H1 (cell line): ENCODE measurements around the gene DCUN1D4. TPM values are rescaled to one million over a fixed set of nuclear protein-coding genes. Genes with fewer than 3 reads are reported as not detected.

Source experiments
- BCL11A ChIP-seq, 2 experiments: IDR thresholded peaks; one replicate each; pipeline ENCODE4 v1.6.1; 2011; ENCODE audit warnings: low read depth in 2 of 2, low read length in 2 of 2, mild to moderate bottlenecking in 2 of 2
- CBX5 ChIP-seq: fragments of 300-800, 300-1000 bp; sonication (generic); IDR thresholded peaks from 2 replicates; pipeline ENCODE4 v1.7.1; 2016; ENCODE audit warnings: antibody characterized with exemption, low read length, low read depth
- GABPA ChIP-seq: IDR thresholded peaks from 2 replicates; pipeline ENCODE4 v1.6.1; 2011; ENCODE audit warnings: mild to moderate bottlenecking, low read length, moderate library complexity, borderline replicate concordance; ENCODE audit not compliant: insufficient read depth
- HDAC6 ChIP-seq: IDR thresholded peaks from one replicate; pipeline ENCODE4 v1.7.1; 2012; ENCODE audit warnings: low read depth, mild to moderate bottlenecking, inconsistent platforms, low read length, moderate library complexity
- KDM1A ChIP-seq: fragments of 200-600, 300-600 bp; sonication (generic); IDR thresholded peaks from 2 replicates; pipeline ENCODE4 v1.7.1; 2016; ENCODE audit warnings: mild to moderate bottlenecking, low read length, borderline replicate concordance
- RFX5 ChIP-seq: IDR thresholded peaks from 2 replicates; pipeline ENCODE4 v1.6.1; 2011; ENCODE audit warnings: low read depth, low read length, improper control_type of control experiment, borderline replicate concordance
- SIN3A ChIP-seq, 2 experiments: IDR thresholded peaks in 1 of 2; conservative IDR thresholded peaks in 1 of 2; 2 replicates each; pipeline ENCODE4 v1.6.1; 2011 to 2012; ENCODE audit warnings: low read length in 2 of 2, improper control_type of control experiment in 1 of 2, low read depth in 1 of 2, mild to moderate bottlenecking in 1 of 2
- USF2 ChIP-seq: IDR thresholded peaks from 2 replicates; pipeline ENCODE4 v1.6.1; 2011; ENCODE audit warnings: low read length, improper control_type of control experiment
- polyA plus RNA-seq, 7 experiments: library from polyadenylated mRNA; depleted of rRNA in 3 of 7; stranded (reverse) in 5 of 7; unstranded in 2 of 7; fragments of >200 nt in 5 of 7; fragments of 200-250 nt in 2 of 7; gene quantifications; 1 replicate in 5 of 7; 2 replicates in 1 of 7; 4 replicates in 1 of 7; pipeline versions ENCODE4 v1.2.1 to v1.2.3, GENCODE V29; 2011 to 2013; ENCODE audit warnings: missing spikeins in 2 of 7, mixed read lengths in 2 of 7
- total RNA-seq: library from RNA; stranded (reverse); fragmentation: NEBNext Ultra II Directional; extraction: Animal tissue kit (Norgen Biotek cat#: 25700); gene quantifications from 2 replicates; pipeline ENCODE4 v1.2.1, GENCODE V29; 2021
- TF ChIP-seq, protein P1 (sequence below): fragments of 300-600 bp; sonication (generic); IDR thresholded peaks from 2 replicates; pipeline ENCODE4 v1.7.1; 2012; ENCODE audit warnings: low read length, moderate library complexity, mild to moderate bottlenecking, inconsistent platforms; ENCODE audit not compliant: insufficient replicate concordance

The DCUN1D4 gene
- total and polyA plus RNA-seq, 2 of the 8 experiments (the other 6 are each of a cell fraction or from before 2014, with no cell fraction given) = 22.9 to 55.9 TPM

DNA sequence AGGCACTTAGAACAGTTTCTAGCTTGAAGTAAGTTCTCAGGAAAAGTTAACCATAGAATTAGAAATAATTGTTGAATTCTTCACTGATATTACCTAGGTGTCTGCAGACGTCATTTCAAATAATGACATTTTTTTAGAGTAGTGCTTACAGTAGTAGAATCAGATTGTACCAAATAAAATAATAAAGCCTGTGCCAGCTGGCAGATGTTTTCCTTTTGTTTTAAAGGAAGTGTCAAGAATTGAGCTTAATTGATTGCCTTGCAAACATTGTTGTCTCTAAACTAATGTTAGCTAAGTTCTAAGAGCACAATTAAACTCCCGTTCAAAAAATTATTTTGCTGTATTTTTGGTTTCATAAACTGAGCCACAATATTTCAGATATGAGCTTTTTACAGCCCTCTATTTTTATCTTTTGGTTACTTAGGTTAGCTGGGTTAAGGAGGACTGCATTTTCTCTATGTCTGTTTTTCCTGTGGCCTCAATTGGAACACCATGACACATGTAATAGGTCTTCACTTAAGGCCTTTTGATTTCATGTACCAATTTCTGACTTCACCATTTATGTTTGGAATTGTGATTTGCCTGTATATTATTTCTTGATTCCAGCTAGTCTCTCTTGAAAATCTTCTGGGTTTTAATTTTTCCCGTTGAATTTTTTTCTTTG is 64.2 kb downstream of the DCUN1D4 start (continued):
- TF ChIP-seq, protein P1, sequence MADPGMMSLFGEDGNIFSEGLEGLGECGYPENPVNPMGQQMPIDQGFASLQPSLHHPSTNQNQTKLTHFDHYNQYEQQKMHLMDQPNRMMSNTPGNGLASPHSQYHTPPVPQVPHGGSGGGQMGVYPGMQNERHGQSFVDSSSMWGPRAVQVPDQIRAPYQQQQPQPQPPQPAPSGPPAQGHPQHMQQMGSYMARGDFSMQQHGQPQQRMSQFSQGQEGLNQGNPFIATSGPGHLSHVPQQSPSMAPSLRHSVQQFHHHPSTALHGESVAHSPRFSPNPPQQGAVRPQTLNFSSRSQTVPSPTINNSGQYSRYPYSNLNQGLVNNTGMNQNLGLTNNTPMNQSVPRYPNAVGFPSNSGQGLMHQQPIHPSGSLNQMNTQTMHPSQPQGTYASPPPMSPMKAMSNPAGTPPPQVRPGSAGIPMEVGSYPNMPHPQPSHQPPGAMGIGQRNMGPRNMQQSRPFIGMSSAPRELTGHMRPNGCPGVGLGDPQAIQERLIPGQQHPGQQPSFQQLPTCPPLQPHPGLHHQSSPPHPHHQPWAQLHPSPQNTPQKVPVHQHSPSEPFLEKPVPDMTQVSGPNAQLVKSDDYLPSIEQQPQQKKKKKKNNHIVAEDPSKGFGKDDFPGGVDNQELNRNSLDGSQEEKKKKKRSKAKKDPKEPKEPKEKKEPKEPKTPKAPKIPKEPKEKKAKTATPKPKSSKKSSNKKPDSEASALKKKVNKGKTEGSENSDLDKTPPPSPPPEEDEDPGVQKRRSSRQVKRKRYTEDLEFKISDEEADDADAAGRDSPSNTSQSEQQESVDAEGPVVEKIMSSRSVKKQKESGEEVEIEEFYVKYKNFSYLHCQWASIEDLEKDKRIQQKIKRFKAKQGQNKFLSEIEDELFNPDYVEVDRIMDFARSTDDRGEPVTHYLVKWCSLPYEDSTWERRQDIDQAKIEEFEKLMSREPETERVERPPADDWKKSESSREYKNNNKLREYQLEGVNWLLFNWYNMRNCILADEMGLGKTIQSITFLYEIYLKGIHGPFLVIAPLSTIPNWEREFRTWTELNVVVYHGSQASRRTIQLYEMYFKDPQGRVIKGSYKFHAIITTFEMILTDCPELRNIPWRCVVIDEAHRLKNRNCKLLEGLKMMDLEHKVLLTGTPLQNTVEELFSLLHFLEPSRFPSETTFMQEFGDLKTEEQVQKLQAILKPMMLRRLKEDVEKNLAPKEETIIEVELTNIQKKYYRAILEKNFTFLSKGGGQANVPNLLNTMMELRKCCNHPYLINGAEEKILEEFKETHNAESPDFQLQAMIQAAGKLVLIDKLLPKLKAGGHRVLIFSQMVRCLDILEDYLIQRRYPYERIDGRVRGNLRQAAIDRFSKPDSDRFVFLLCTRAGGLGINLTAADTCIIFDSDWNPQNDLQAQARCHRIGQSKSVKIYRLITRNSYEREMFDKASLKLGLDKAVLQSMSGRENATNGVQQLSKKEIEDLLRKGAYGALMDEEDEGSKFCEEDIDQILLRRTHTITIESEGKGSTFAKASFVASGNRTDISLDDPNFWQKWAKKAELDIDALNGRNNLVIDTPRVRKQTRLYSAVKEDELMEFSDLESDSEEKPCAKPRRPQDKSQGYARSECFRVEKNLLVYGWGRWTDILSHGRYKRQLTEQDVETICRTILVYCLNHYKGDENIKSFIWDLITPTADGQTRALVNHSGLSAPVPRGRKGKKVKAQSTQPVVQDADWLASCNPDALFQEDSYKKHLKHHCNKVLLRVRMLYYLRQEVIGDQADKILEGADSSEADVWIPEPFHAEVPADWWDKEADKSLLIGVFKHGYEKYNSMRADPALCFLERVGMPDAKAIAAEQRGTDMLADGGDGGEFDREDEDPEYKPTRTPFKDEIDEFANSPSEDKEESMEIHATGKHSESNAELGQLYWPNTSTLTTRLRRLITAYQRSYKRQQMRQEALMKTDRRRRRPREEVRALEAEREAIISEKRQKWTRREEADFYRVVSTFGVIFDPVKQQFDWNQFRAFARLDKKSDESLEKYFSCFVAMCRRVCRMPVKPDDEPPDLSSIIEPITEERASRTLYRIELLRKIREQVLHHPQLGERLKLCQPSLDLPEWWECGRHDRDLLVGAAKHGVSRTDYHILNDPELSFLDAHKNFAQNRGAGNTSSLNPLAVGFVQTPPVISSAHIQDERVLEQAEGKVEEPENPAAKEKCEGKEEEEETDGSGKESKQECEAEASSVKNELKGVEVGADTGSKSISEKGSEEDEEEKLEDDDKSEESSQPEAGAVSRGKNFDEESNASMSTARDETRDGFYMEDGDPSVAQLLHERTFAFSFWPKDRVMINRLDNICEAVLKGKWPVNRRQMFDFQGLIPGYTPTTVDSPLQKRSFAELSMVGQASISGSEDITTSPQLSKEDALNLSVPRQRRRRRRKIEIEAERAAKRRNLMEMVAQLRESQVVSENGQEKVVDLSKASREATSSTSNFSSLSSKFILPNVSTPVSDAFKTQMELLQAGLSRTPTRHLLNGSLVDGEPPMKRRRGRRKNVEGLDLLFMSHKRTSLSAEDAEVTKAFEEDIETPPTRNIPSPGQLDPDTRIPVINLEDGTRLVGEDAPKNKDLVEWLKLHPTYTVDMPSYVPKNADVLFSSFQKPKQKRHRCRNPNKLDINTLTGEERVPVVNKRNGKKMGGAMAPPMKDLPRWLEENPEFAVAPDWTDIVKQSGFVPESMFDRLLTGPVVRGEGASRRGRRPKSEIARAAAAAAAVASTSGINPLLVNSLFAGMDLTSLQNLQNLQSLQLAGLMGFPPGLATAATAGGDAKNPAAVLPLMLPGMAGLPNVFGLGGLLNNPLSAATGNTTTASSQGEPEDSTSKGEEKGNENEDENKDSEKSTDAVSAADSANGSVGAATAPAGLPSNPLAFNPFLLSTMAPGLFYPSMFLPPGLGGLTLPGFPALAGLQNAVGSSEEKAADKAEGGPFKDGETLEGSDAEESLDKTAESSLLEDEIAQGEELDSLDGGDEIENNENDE = no peak
- TF ChIP-seq CBX5 (no peak), HDAC6 (no peak), GABPA (no peak), KDM1A (no peak), RFX5 (no peak), BCL11A (IDR thresholded peaks at IDR 0.05; ENCODE audit: low read depth in 2 of 2, low read length in 2 of 2) (no peak), USF2 (no peak), SIN3A (conservative IDR thresholded peaks at IDR 0.05 in 1 of 2, IDR thresholded peaks at IDR 0.05 in 1 of 2; ENCODE audit: low read depth in 1 of 2, low read length in 2 of 2) (no peak)
